SK-N-MC (cell line): Measurements from ENCODE around the gene ADARB2.

Experiments used
- EZH2 ChIP-seq: fragments of 200-600 bp; sonication (generic); IDR thresholded peaks from one replicate; pipeline ENCODE4 v1.6.1; 2017; ENCODE audit warnings: antibody characterized with exemption
- POLR2AphosphoS5 ChIP-seq: IDR thresholded peaks from 2 replicates; pipeline ENCODE4 v1.6.1; 2012; ENCODE audit warnings: mild to moderate bottlenecking, low read depth, low read length, borderline replicate concordance

DNA sequence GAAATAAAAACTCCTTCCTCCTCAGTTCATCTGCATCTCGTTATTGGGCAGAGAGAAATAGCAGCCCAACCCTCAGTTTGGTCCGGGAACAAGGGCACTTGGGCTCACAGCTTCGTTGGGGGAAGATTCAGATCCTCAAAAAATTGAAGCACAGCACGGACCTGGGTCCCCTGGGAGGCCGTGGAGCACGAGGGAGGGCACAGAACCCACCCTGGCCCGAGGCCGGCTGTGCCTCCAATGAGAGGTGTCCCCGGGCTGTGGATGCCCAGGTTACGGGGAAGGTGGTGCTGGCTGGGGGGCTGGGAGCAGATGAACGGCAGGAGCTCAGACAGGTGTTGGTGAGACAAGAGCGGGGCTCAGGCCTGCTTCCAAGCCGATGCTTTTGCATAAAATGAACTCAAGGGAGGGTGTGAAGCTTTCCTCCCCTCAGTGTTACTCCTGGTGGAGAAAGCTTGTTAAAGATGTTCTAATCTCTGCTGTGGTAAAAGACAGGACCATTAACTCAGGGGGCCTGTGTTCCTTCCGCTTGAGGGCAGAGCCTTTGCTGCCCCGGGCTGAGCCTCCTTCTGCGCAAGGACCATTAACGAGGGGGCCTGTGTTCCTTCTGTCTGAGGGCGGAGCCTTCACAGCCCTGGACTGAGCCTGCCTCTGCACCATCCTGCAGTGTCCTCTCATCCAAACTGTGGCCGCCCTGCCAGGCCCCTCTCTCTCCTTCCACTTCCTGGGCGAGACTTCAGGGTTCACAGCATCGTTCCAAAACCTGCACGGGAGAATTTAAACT, 302.2 kb downstream of the ADARB2 start:
- TF ChIP-seq POLR2AphosphoS5 (no peak), EZH2 (no peak)
